HCT116 (cell line): ENCODE data around the gene STEAP4. TPM values are rescaled to one million over a fixed set of nuclear protein-coding genes. Genes with fewer than 3 reads are reported as not detected.
A peak's percentile ranks its signal among the peaks of the same experiment; 100 is the strongest.

Experiments
- ATAC-seq: fragments of 200-7000 bp; cut with Tn5 transposase; 2 replicates; pipeline ENCODE4 v1.9.1; 2020; ENCODE audit warnings: mild to moderate bottlenecking, moderate library complexity
- BruUV-seq: library from RNA; stranded (reverse); fragments of 400-500 nt; replicated peaks from 2 replicates; lab custom pipeline; 2021; lab: Mats Ljungman, UMichigan
- CTCF ChIA-PET: fragments of 300-600 bp; sonication (Branson Sonifier 250); formaldehyde crosslinking; loops from one replicate; lab custom pipeline; 2021; ENCODE audit warnings: antibody characterized with exemption; lab: Charles Lee
- POLR2A ChIA-PET: fragments of 300-600, 350-600 bp; sonication (Branson Sonifier 250); formaldehyde crosslinking; loops from one replicate; lab custom pipeline; 2021; ENCODE audit warnings: antibody characterized with exemption; lab: Charles Lee
- RAD21 ChIA-PET, 2 experiments: fragments of 300-600 bp; sonication (Branson Sonifier 250); formaldehyde crosslinking; loops; one replicate each; lab custom pipeline; 2023; ENCODE audit warnings: low total read pairs in 2 of 2; ENCODE audit not compliant: uncharacterized antibody in 2 of 2, unreplicated experiment in 2 of 2, low non-redundant PET in 1 of 2; lab: Charles Lee
- DNase-seq: peaks from one replicate; pipeline ENCODE4 v3.0.0-alpha.2; 2010; ENCODE audit warnings: low read depth, low spot score
- H2AFZ ChIP-seq: fragments of 200-600 bp; shearing (Covaris generic), sonication (generic); 2 replicates; pipeline ENCODE4 v1.6.1; 2017; ENCODE audit warnings: low read depth, mixed run types, mixed read lengths, antibody characterized with exemption, low read length; ENCODE audit not compliant: poor library complexity, severe bottlenecking
- H3K27ac ChIP-seq: 2 replicates; pipeline ENCODE4 v1.5.1; 2012; ENCODE audit warnings: low read depth, low read length
- H3K27me3 ChIP-seq: fragments of 200-600 bp; sonication (generic); 2 replicates; pipeline ENCODE4 v1.6.1; 2016; ENCODE audit warnings: mixed run types, low read length, mixed read lengths; ENCODE audit not compliant: insufficient read depth
- H3K36me3 ChIP-seq, 2 experiments: fragments of 200-500 bp in 1 of 2; fragments of 200-600 bp in 1 of 2; sonication (Bioruptor generic) in 1 of 2; sonication (generic) in 1 of 2; 2 replicates each; pipeline versions ENCODE4 v1.5.1 to v1.6.1; 2014 to 2016; ENCODE audit warnings: low read length in 2 of 2, inconsistent platforms in 1 of 2, mixed read lengths in 1 of 2, mixed run types in 1 of 2; ENCODE audit not compliant: insufficient read depth in 2 of 2, control insufficient read depth in 1 of 2
- H3K4me1 ChIP-seq, 2 experiments: fragments of 200-600 bp in 1 of 2; sonication (generic) in 1 of 2; 2 replicates each; pipeline versions ENCODE4 v1.5.1 to v1.6.1; 2012 to 2017; ENCODE audit warnings: low read length in 2 of 2, inconsistent platforms in 1 of 2, mild to moderate bottlenecking in 1 of 2, mixed read lengths in 1 of 2, mixed run types in 1 of 2, moderate library complexity in 1 of 2; ENCODE audit not compliant: insufficient read depth in 2 of 2, control insufficient read depth in 1 of 2
- H3K4me2 ChIP-seq: fragments of 200-600 bp; sonication (generic); 2 replicates; pipeline ENCODE4 v1.6.1; 2017; ENCODE audit warnings: mixed run types, low read length, mixed read lengths
- H3K4me3 ChIP-seq, 2 experiments: fragments of 200-600 bp in 1 of 2; sonication (generic) in 1 of 2; replicated peaks in 1 of 2; 2 replicates each; pipeline ENCODE4 v1.5.1; 2011 to 2016; ENCODE audit warnings: low read length in 2 of 2, control low read depth in 1 of 2, low read depth in 1 of 2, mild to moderate bottlenecking in 1 of 2, mixed read lengths in 1 of 2, mixed run types in 1 of 2
- H3K79me2 ChIP-seq: fragments of 200-600 bp; sonication (generic); 2 replicates; pipeline ENCODE4 v1.6.1; 2017; ENCODE audit warnings: mild to moderate bottlenecking, mixed run types, low read length, moderate library complexity, mixed read lengths; ENCODE audit not compliant: insufficient read depth
- H3K9ac ChIP-seq: fragments of 200-600 bp; sonication (generic); 2 replicates; pipeline ENCODE4 v1.6.1; 2016; ENCODE audit warnings: low read length, mixed read lengths
- H3K9me2 ChIP-seq: fragments of 200-600 bp; sonication (generic), shearing (Covaris generic); 2 replicates; pipeline ENCODE4 v1.6.1; 2017; ENCODE audit warnings: mixed run types, mild to moderate bottlenecking, moderate library complexity; ENCODE audit not compliant: insufficient read depth
- H3K9me3 ChIP-seq, 2 experiments: fragments of 200-500 bp in 1 of 2; fragments of 200-600 bp in 1 of 2; sonication (Bioruptor generic) in 1 of 2; sonication (generic) in 1 of 2; 2 replicates each; pipeline ENCODE4 v1.6.1; 2014 to 2017; ENCODE audit warnings: low read length in 2 of 2, mixed read lengths in 2 of 2, inconsistent platforms in 1 of 2, low read depth in 1 of 2, mild to moderate bottlenecking in 1 of 2, mixed run types in 1 of 2, moderate library complexity in 1 of 2; ENCODE audit not compliant: control insufficient read depth in 1 of 2, insufficient read depth in 1 of 2
- H4K20me1 ChIP-seq: fragments of 200-600 bp; sonication (generic), shearing (Covaris generic); 2 replicates; pipeline ENCODE4 v1.6.1; 2017; ENCODE audit warnings: mixed run types, mild to moderate bottlenecking, moderate library complexity; ENCODE audit not compliant: insufficient read depth
- CBX3 ChIP-seq: IDR thresholded peaks from 2 replicates; pipeline ENCODE4 v1.6.1; 2012; ENCODE audit warnings: low read depth
- CEBPB ChIP-seq: IDR thresholded peaks from 2 replicates; pipeline ENCODE4 v1.6.1; 2012; ENCODE audit warnings: low read depth
- EGR1 ChIP-seq: IDR thresholded peaks from 2 replicates; pipeline ENCODE4 v1.6.1; 2012; ENCODE audit warnings: low read depth
- ELF1 ChIP-seq: IDR thresholded peaks from 2 replicates; pipeline ENCODE4 v1.6.1; 2012; ENCODE audit warnings: low read depth, borderline replicate concordance
- EZH2 ChIP-seq: fragments of 200-600 bp; sonication (generic); IDR thresholded peaks from 2 replicates; pipeline ENCODE4 v1.6.1; 2017; ENCODE audit warnings: antibody characterized with exemption, mixed run types
- JUND ChIP-seq: IDR thresholded peaks from 2 replicates; pipeline ENCODE4 v1.6.1; 2012
- POLR2A ChIP-seq: IDR thresholded peaks from 2 replicates; pipeline ENCODE4 v1.7.0; 2011; ENCODE audit warnings: borderline replicate concordance; ENCODE audit not compliant: insufficient read depth, insufficient read length; ENCODE audit errors: extremely low read depth
- RAD21 ChIP-seq: IDR thresholded peaks from 2 replicates; pipeline ENCODE4 v1.6.1; 2012; ENCODE audit warnings: low read depth, mild to moderate bottlenecking
- SIN3A ChIP-seq: IDR thresholded peaks from 2 replicates; pipeline ENCODE4 v1.6.1; 2012; ENCODE audit warnings: low read depth
- SP1 ChIP-seq: IDR thresholded peaks from 2 replicates; pipeline ENCODE4 v1.6.1; 2012; ENCODE audit warnings: low read depth
- SRF ChIP-seq: IDR thresholded peaks from 2 replicates; pipeline ENCODE4 v1.6.1; 2012; ENCODE audit warnings: low read depth
- TCF7L2 ChIP-seq: IDR thresholded peaks from 2 replicates; pipeline ENCODE4 v1.7.0; 2011; ENCODE audit warnings: borderline replicate concordance, inconsistent platforms; ENCODE audit not compliant: insufficient read depth, insufficient read length; ENCODE audit errors: extremely low read depth
- YY1 ChIP-seq: IDR thresholded peaks from 2 replicates; pipeline ENCODE4 v1.6.1; 2011; ENCODE audit warnings: low read length, low read depth, moderate library complexity, mild to moderate bottlenecking; ENCODE audit not compliant: insufficient replicate concordance; ENCODE audit errors: extremely low read depth
- ZFX ChIP-seq: fragments of 450-650 bp; IDR thresholded peaks from 2 replicates; pipeline ENCODE4 v1.6.1; 2017
- ZNF274 ChIP-seq: fragments of 200-500 bp; sonication (Bioruptor generic); IDR thresholded peaks from 2 replicates; pipeline ENCODE4 v1.6.1; 2014; ENCODE audit warnings: mild to moderate bottlenecking, low read depth, low read length, inconsistent platforms
- intact Hi-C: fragments of 100-400 bp; cut with micrococcal nuclease; formaldehyde crosslinking; loops from 2 replicates; pipeline ENCODE4 v1.10.0; 2022
- total RNA-seq: library from RNA; stranded (reverse); gene quantifications from one replicate; pipeline ENCODE4 v1.2.1, GENCODE V29; 2021; ENCODE audit not compliant: unreplicated experiment
- TF ChIP-seq, protein P1 (sequence below), 3 experiments: fragments of 200-600 bp in 1 of 3; sonication (generic) in 1 of 3; IDR thresholded peaks in 2 of 3; conservative IDR thresholded peaks in 1 of 3; 2 replicates each; pipeline ENCODE4 v1.5.1; 2012 to 2017; ENCODE audit warnings: low read depth in 2 of 3, low read length in 2 of 3, antibody characterized with exemption in 1 of 3, borderline replicate concordance in 1 of 3, control low read depth in 1 of 3, mild to moderate bottlenecking in 1 of 3, mixed read lengths in 1 of 3, mixed run types in 1 of 3, moderate library complexity in 1 of 3; ENCODE audit not compliant: insufficient read depth in 1 of 3

Gene STEAP4
- total RNA-seq, 1 experiment from 2014 or later, result 0.15 TPM

- no peak for TF ChIP-seq ZNF274
Measured at GRCh38 chr7:88254721-88255424, 51.8 kb downstream of the STEAP4 start (continued).

DNA sequence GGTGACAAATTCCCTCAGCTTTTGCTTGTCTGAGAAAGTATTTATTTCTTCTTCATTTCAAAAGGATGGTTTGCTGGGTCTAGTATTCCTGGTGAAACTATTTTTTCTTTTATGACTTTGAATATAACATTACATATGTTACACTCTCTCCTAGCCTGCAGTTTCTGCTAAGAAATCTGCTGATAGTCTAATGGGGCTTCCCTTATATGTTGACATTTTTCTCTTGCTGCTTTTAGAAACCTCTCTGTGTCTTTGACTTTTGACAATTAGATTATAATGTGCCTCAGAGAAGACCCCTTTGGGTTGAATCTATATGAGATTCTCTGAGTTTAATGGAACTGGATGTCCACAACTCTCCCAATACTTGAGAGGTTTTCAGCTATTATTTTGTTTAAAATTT, 53.1 kb downstream of the STEAP4 start:
- TF ChIP-seq CBX3 (peak; percentile 68; the same call in 1 of the 2 replicates), CEBPB (no peak)
- TF ChIP-seq, all 23 proteins: peak for 1
- no peak overlapping the region for H3K9ac ChIP-seq
- H2AFZ ChIP-seq, result no peak overlapping the region
- ChIA-PET RAD21 (no interaction called here), CTCF (interaction anchor here (0.6 kb wide), 1 partner anchor 10 kb away, joined by 3 read pairs; no protein-coding TSS in a partner anchor), POLR2A (no interaction called here)
- no peak overlapping the region for H3K4me2 ChIP-seq
- DNase-seq (no peak), ATAC-seq (no peak)
- H3K27ac ChIP-seq, result no peak overlapping the region
- intact Hi-C loops, result no loop called here
- no peaks in the 10 kb centered on the region for H4K20me1 ChIP-seq
- H3K4me1 ChIP-seq, result peaks cover 0 to 14% of the 10 kb centered on the region in 2 experiments; a peak in 2 of 4 replicates
- H3K79me2 ChIP-seq, result no peaks in the 10 kb centered on the region
- no peaks in the 10 kb centered on the region for H3K27me3 ChIP-seq
- peaks cover 0 to 4% of the 10 kb centered on the region in 2 experiments; a peak in 1 of 4 replicates for H3K9me3 ChIP-seq
- H3K9me2 ChIP-seq, result no peaks in the 10 kb centered on the region
- BruUV-seq, result no TSS peak
- no peaks in the 10 kb centered on the region for H3K36me3 ChIP-seq
- H3K4me3 ChIP-seq, result no peak overlapping the region

GRCh38 chr7:88244258-88244657, 62.4 kb downstream of the STEAP4 start:
- no peak overlapping the region for H3K27ac ChIP-seq
- no peaks in the 10 kb centered on the region for H3K79me2 ChIP-seq
- no peak for ATAC-seq
- POLR2A ChIA-PET, result no interaction called here
- BruUV-seq, result no TSS peak
- intact Hi-C loops, result loop anchor here (5.0 kb wide), 2 partner anchors 543 to 1378 kb away; no protein-coding TSS in a partner anchor
- CTCF ChIA-PET, result interaction anchor here (1.4 to 2.4 kb wide), 7 partner anchors 9 to 1379 kb away, joined by 3 to 63 read pairs (median 8); no protein-coding TSS in a partner anchor
- H2AFZ ChIP-seq, result no peak overlapping the region
- no peaks in the 10 kb centered on the region for H4K20me1 ChIP-seq
- H3K4me3 ChIP-seq, result no peak overlapping the region
- RAD21 ChIA-PET, result interaction anchor here (1.3 to 1.4 kb wide), 3 partner anchors 113 to 302 kb away, joined by 4 to 18 read pairs (median 10); no protein-coding TSS in a partner anchor
- no peak for DNase-seq
- no peak overlapping the region for H3K4me2 ChIP-seq
- H3K36me3 ChIP-seq, result no peaks in the 10 kb centered on the region
- no peaks in the 10 kb centered on the region for H3K27me3 ChIP-seq
- no peaks in the 10 kb centered on the region for H3K9me2 ChIP-seq
- H3K9me3 ChIP-seq, result no peaks in the 10 kb centered on the region
- no peak overlapping the region for H3K9ac ChIP-seq
- H3K4me1 ChIP-seq, result no peaks in the 10 kb centered on the region; a peak in 1 of 4 replicates
- TF ChIP-seq JUND (no peak), ELF1 (no peak), SRF (no peak), SP1 (no peak), ZNF274 (no peak), EGR1 (no peak), POLR2A (no peak), SIN3A (no peak), TCF7L2 (no peak), RAD21 (no peak), YY1 (no peak), EZH2 (no peak), ZFX (no peak)
- TF ChIP-seq, protein P1, sequence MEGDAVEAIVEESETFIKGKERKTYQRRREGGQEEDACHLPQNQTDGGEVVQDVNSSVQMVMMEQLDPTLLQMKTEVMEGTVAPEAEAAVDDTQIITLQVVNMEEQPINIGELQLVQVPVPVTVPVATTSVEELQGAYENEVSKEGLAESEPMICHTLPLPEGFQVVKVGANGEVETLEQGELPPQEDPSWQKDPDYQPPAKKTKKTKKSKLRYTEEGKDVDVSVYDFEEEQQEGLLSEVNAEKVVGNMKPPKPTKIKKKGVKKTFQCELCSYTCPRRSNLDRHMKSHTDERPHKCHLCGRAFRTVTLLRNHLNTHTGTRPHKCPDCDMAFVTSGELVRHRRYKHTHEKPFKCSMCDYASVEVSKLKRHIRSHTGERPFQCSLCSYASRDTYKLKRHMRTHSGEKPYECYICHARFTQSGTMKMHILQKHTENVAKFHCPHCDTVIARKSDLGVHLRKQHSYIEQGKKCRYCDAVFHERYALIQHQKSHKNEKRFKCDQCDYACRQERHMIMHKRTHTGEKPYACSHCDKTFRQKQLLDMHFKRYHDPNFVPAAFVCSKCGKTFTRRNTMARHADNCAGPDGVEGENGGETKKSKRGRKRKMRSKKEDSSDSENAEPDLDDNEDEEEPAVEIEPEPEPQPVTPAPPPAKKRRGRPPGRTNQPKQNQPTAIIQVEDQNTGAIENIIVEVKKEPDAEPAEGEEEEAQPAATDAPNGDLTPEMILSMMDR (IDR thresholded peaks at IDR 0.05 in 2 of 3, conservative IDR thresholded peaks at IDR 0.05 in 1 of 3; ENCODE audit: borderline replicate concordance in 1 of 3, insufficient read depth in 1 of 3, low read depth in 2 of 3, low read length in 2 of 3), result no peak
